GM21717 (cell line): ENCODE data around the gene SCARF2.
"Not testable (repeated sequence)": the region's sequence is repeated elsewhere in the genome, so short reads cannot be mapped to it uniquely, and the experiment has no call there.

Experiments used
- ATAC-seq: cut with Tn5 transposase; IDR thresholded peaks from one replicate; pipeline ENCODE4 v1.9.1; 2021; ENCODE audit warnings: mild to moderate bottlenecking, moderate library complexity; ENCODE audit not compliant: unreplicated experiment

SCARF2 gene

GRCh38 chr22:20437613-20438426, at the start of gene SCARF2:
SCARF2 (minus strand) TSS chr22:20437825; CDS start chr22:20437754, 71 bp downstream.
- no peak for ATAC-seq

- no peak for ATAC-seq
These were observed 48.6 kb upstream of the SCARF2 start for GRCh38 chr22:20486229-20486628.

GRCh38 chr22:20484948-20485683, 47.5 kb upstream of the SCARF2 start:
- ATAC-seq = no peak

GRCh38 chr22:20483771-20484170, 46.1 kb upstream of the SCARF2 start:
- ATAC-seq = no peak

GRCh38 chr22:20483143-20483506, 45.5 kb upstream of the SCARF2 start:
- not testable (repeated sequence) for ATAC-seq

- no peak for ATAC-seq
These were observed 42.1 kb upstream of the SCARF2 start for GRCh38 chr22:20479612-20480196.

GRCh38 chr22:20478059-20478458, 40.4 kb upstream of the SCARF2 start:
- not testable (repeated sequence) for ATAC-seq

GRCh38 chr22:20475569-20475968, 37.9 kb upstream of the SCARF2 start:
- not testable (repeated sequence) for ATAC-seq

- no peak for ATAC-seq
These were observed 37.5 kb upstream of the SCARF2 start for GRCh38 chr22:20475115-20475436.

- ATAC-seq = no peak
These were observed 35.2 kb upstream of the SCARF2 start for GRCh38 chr22:20472629-20473442.

- no peak for ATAC-seq
These were observed 33.7 kb upstream of the SCARF2 start for GRCh38 chr22:20471126-20471833.

GRCh38 chr22:20470525-20470924, 32.9 kb upstream of the SCARF2 start:
- not testable (repeated sequence) for ATAC-seq

GRCh38 chr22:20469110-20469868, 31.7 kb upstream of the SCARF2 start:
- no peak for ATAC-seq

GRCh38 chr22:20466659-20467379, 29.2 kb upstream of the SCARF2 start:
- no peak for ATAC-seq

GRCh38 chr22:20465759-20466077, 28.1 kb upstream of the SCARF2 start:
- ATAC-seq = no peak

- ATAC-seq = no peak
These were observed 27.5 kb upstream of the SCARF2 start for GRCh38 chr22:20464912-20465758.

- ATAC-seq = no peak
These were observed 26.5 kb upstream of the SCARF2 start for GRCh38 chr22:20464096-20464614.
